ENCODE data around the gene NDUFS7.

The NDUFS7 gene

DNA sequence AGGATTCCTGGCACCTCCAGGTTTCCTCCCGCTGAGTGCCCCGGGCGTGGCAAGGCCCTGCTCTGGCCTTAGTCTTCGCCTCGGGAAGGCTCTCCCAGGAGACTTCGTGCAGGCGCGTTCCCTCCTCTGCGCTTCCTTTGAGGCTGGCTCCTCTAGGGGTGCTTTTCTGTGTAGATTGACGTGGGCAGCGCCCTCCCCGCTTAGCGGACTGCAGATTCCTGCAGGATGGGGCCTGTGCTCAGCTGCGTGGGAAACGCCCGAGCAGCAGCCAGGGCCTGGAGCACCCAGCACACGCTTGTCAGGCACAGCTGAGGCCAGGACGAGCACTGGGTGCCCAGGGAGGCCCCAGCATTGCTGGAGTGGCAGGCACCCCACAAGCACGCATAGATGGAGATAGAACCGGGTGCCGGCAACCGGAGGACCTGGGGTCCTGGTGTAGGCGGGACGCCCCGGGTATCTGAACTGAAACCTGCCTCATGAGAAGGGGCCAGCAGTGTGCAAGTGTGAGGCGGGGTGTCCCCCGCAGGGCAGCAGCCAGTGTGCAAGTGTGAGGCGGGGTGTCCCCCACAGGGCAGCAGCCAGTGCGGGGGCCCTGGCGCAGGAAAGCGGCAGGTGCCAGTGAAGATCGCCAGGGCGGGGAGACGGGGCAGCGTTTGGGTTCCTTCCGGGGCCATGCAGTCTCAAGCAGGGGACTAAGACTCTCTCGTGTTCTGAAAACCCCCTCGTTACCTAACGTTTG, 3.4 kb downstream of the NDUFS7 start:
- no peak for DNase-seq

GRCh38 chr19:1387684-1388636, 4.3 kb downstream of the NDUFS7 start:
- DNase-seq = no peak

DNA sequence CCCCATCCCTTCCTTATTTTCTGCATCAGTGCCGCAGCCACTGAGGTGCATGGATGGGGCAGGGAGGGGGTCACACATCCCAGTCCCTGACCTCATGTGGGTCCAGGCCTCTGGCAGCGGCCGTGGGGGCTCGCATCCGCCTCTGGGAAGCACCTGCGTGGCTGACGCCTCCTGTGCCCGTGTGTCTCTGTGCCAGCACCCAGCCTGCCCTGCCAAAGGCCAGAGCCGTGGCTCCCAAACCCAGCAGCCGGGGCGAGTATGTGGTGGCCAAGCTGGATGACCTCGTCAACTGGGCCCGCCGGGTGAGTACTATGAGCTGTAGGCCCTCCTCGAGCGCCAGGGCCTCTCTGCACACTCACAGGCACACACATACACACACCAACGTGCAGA, 4.9 kb downstream of the NDUFS7 start:
- DNase-seq = no peak

DNA sequence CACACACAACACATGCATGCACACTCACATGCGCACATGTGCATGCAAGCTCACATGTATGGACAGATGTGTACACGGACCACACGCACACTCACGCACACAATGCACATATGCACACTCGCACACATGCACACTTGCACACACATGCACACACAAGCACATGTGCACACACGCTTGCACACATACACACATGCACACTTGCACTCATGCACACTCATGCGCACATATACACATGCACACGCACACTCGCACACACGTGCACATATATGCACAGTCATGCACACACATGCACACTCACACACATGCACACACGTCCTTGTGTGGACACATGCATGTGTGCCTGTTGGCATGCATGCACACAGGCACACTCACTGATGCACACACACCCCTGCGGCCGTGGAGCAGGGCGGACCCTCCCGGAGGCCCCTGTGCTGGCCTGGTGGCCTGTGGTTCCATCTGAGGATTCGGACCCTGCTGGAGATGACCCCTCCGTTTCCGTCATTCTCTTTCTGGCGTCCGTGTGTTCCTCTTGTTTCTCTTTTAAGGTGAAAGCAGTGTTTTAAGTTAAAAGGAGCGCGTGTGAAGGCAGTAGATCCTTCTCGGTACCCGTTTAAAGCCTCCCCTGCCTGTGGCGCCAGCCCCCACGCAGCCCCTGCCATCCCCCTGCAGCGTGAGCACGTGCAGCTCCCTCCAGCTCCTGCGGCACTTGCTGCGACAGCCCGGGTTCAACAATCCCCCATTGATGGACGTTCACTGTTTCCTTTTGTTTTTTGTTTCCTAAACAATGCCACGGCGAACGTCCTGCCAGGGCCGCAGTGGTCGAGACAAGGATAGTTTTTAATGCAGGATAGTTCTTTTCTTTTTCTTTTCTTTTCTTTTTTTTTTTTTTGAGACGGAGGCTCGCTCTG, 5.6 kb downstream of the NDUFS7 start:
- no peak for DNase-seq

DNA sequence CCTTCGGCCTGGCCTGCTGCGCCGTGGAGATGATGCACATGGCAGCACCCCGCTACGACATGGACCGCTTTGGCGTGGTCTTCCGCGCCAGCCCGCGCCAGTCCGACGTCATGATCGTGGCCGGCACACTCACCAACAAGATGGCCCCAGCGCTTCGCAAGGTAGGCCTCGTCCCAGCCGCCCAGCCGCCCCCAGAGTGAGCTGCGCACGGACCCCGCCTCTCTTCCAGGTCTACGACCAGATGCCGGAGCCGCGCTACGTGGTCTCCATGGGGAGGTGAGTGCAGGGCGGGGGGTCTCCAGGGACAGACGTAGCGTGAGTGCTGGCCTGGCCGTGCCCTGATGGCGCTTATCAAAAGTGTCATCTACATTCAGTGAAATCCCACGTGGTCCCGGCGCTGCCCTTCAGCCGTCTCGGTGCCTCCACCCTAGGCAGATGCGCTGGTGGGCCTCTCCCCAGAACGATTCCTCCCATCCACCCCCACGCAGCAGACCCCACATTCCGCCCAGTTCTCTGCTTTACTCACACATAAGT, 7.2 kb downstream of the NDUFS7 start:
- no peak for DNase-seq

GRCh38 chr19:1392407-1392806, 8.7 kb downstream of the NDUFS7 start:
- DNase-seq = no peak

GRCh38 chr19:1392939-1393530, 9.3 kb downstream of the NDUFS7 start:
- no peak for DNase-seq

GRCh38 chr19:1393841-1394240, 10.1 kb downstream of the NDUFS7 start:
- no peak for DNase-seq

DNA sequence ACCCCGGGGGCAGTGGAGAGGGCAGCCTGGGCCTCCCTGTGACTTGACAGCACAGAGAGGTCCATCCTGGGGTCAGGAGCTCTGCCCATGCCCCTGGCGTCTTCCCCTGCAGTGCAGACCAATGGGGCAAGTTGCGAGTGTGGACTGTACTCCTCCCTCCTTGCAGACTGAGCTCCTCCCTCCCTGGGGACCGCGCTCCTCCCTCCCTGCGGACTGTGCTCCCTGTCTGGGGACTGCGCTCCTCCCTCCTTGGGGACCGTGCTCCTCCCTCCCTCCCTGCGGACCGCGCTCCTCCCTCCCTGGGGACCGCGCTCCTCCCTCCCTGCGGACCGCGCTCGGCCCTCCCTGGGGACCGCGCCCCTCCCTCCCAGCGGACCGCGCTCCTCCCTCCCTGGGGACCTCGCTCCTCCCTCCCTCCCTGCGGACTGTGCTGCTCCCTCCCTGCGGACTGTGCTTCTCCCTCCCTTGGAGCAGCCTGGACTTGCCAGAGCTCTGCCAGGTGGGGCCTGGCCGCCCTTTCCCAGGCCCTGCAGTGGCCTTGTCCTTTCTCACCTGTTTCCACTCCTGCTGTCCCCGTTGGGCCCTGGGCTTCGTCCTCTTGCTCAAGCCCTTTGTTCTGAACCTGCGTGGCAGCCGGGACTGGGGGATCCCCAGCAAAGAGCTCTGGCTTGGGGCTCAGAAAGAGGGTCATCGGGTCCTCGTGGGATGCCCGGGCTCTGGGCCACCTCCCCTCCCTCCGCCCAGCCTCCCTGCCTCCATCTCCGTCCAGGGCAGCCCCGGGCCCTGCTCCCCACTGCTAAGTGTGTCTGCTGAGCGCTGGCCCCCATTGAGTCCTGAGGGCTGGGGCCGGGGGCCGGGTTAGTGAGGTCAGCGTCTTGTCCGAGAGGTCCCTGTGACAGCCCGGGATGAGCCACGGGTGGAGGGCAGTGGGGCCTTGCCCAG, 10.8 kb downstream of the NDUFS7 start:
- no peak for DNase-seq

- DNase-seq = no peak
Measured at GRCh38 chr19:1395194-1396018, 11.7 kb downstream of the NDUFS7 start.

- peak; percentile 38 for DNase-seq
Measured at GRCh38 chr19:1396019-1396767, 12.5 kb downstream of the NDUFS7 start.

DNA sequence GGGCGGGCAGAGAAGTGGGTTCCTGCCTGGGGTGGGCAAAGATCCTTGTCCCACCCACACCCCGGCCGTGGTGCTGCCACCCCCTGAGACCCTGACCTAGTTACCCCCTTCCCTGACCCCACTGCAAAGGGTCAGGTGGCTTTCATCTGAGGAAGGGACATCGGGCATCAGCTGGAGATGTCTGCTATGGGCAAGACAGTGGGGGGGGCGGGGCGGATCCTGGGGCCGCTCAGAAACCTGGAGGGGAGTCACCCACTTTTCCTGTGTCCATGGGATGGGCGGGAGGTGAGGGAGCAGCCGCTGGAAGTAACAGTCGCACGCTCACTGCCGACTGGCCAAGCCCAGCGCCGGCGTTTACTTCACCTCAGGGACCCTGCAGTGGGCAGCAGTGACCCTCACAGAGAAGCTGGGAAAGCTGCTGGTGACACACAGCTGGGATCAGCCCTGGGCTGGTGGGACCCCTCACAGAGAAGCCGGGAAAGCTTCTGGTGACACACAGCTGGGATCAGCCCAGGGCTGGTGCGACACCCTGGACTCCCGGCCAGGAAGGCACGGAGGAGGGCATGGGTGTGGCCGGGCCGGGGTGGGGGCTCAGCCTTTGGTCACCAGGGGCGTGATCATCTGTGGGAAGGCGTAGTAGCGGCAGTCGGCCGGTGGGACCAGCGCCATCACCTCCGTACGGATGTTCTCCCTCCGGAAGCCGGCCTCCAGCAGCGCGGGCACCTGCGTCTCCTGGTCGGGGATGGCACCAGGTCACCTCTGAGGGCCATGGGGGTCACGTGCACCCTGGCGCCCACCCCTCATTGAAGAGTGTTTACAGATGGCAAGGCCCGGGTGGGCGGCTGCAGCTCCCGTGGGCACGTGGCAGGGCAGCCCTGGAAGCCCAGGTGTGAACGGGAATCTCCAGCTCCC, 13.3 kb downstream of the NDUFS7 start:
- no peak for DNase-seq

DNA sequence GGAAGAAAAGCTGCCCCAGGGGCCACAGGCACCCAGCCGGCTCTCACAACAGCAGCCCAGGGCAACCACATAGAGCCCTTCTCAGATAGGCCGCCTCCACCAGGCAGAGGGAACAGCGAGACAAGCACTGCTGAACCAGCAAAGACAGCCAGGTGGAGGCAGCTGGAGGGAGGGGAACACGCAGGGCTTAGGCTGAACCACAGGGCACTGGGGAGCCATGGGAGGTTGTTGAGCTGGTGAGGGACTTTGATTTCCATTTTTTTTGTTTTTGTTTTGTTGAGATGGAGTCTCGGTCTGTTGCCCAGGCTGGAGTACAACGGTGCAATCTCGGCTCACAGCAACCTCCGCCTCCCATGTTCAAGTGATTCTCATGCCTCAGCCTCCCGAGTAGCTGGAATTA, 14.1 kb downstream of the NDUFS7 start:
- DNase-seq = no peak

GRCh38 chr19:1399079-1399478, 15.4 kb downstream of the NDUFS7 start:
- DNase-seq = no peak

- no peak for DNase-seq
Measured at GRCh38 chr19:1399745-1400144, 16.0 kb downstream of the NDUFS7 start.

GRCh38 chr19:1400281-1401137, 16.8 kb downstream of the NDUFS7 start:
- no peak for DNase-seq

DNA sequence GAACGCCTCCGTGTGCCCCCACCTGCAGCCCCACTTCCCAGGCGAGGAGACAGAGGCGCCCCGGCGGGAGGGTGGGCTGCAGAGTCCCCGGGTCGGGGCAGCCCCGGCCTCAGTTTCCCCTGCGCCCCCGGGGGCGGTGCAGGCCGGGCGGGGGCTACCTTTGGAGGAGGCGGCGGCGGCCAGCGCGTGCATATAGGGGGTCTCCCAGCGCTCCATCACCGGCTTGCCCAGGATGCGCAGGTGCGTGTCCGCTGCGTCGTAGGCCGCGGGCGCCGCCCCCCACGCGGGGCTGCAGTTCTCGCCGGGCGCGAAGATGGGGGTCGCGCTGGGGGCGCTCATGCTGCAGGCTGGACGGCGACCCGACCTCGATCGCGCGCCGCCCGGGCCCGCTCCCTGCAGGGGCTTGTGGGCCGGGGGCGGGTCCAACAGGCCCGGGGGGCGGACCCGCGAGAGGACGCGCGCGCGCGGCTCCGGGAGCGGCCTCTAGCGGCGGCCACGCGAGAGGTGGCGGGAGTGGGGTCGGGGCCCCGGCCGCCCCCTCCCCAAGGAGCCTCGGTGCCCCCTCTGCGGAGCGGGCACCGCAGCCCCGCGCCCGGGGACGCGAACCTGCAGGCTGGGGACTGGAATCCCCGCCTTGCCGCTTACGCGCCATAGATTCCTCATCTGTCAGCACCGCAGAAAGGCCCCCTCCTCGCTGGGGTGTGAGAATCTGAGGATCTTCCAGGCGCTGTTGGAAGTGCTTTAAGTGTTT, 17.6 kb downstream of the NDUFS7 start, which contains the start of gene GAMT:
Gene GAMT, minus strand, starts transcription at position 405 of the 751 bp plus-strand sequence. Its CDS starts 66 bp downstream, at position 339.
- DNase-seq = no peak

Data from hematopoietic multipotent progenitor cell treated with erythropoietin and hydrocortisone succinate and interleukin-3 and kit ligand, for 8 days (in vitro differentiated cells).